ENCODE results near the gene NAA50.

Gene NAA50

DNA sequence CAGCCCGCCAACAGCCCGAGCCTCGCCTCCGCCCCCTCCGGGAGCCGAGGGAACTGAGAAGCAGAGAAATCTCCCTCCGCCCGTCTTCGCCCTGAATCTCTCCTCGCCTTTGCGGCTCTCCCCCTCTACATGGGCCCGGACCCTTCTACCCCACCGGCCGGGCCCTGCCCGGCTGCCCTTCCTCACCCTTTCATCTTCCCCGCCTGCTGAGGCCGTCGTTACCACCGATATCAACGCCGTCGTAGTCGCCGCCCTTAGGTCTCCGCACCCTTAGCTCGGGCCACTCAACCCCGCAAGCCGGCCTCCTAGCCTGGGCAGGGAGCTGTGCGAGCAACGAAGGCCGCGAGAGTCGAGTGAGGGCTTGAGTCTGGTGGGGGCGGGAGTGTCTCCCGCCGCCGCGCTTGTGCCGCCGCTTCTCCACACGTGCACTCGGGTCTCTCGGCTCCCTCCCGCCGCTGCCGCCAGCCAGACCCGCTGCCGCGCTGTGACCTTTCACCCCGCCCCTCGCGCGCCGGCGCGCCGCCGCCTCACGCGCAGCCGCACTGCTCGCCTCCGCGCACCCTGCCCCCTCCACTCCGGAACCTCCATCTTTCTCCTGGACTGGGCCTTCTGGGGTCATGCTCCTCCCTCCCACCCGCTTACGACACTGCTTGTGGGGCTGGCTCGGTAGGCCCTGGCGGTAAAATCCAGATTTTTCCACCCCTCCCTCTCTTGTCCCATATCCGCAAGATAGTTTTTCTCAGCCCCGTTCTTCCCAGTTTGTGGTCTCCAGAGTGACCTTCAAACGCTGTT, at the start of gene NAA50:
NAA50 (minus strand) TSS at position 494 of the 792 bp plus-strand sequence; CDS start at position 194, 300 bp downstream.
- DNase-seq (ENCODE audit: low read depth in 3 of 3), result peak; percentile 87 to 93 (median 90)

DNA sequence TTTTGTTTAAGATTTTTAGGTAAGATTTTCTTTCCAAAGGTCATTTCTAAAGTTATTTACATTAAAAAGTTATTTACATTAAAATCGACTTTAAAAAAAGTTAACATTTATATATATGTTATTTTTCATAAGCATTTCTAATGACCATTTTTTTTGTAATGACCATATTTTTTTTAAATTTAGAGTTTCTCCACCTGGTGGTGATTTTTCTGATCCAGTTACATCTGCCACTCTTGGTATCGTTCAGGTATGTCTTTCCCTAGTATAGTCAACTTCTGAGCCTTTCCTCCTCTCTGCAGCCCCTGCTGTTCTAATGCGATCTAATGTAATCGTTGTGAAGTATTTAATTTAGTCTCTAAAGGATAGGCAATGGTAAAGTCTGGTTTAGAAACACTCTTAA, 49.6 kb upstream of the NAA50 start:
- no peak for DNase-seq (ENCODE audit: low read depth in 3 of 3)

DNA sequence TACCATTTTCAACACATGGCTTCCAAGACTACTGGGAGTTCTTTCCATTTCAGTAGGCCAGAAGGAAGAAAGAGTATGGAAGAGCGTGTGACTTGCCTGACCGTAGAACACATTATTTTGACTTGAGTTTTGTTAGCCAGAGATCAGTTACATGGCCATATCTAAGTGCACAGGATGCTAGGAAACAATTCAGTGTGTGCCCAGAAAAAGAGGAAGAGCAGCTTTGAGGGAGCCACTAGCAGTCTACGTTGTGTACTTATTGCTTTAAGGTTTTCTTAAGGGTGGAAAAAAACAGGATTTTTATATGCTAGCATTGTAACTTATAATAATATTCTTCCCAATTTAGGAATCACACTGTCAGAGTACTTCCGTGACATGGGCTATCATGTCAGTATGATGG, 48.5 kb upstream of the NAA50 start:
- no peak for DNase-seq (ENCODE audit: low read depth in 3 of 3)

DNA sequence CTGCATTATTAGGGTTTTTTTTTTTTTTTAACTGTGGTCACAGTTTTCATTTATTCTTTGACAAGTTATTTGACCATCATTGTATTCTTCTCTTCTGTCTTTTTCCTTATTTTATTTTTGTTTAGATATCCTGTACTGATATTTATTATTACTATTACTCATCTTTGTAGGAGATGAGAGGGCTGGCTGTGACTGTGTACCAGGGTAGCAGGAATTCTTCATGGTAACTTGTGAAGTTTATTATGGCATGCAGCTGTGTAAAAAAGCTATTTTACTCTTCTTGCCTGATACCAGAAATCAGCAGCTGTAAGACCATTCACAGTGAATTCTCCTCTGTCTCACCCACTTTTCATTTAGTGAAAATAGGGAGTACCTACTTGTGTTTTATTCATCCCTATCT, 45.3 kb upstream of the NAA50 start:
- DNase-seq (ENCODE audit: low read depth in 3 of 3), result no peak

DNA sequence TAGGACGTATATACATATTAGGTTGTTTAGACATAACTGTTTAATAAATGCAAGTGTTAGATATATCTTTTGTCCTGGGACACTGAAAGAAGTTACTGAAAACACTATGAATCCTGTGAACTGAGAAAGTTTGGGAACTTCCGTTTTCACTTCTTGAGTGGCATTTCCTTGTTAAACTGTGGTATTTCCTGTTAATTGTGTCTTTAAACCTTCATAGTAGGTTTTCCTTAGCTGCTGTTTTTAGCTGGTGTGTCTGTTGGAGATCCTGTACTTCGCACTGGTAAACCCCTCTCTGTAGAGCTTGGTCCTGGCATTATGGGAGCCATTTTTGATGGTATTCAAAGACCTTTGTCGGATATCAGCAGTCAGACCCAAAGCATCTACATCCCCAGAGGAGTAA, 37.9 kb upstream of the NAA50 start:
- DNase-seq (ENCODE audit: low read depth in 3 of 3), result no peak

DNA sequence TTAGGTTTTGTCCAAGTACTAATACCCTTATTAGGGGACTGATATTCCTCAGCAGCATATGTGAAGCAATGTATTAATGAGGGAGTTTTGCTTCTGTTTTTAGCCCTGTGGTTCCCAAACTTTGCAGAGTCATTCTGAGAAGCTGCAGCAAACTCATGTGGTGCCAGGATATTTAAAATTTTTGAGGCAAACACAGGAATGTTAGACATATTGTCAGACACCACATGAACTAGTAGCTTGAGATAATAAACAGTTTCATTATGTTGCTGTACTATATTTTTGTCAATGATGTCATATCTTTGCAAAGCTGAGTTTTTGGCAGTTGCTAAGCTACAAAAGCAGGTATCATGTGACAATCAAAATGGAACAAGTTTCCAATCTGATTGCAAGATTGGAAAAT, 37.4 kb upstream of the NAA50 start:
- no peak for DNase-seq (ENCODE audit: low read depth in 3 of 3)

DNA sequence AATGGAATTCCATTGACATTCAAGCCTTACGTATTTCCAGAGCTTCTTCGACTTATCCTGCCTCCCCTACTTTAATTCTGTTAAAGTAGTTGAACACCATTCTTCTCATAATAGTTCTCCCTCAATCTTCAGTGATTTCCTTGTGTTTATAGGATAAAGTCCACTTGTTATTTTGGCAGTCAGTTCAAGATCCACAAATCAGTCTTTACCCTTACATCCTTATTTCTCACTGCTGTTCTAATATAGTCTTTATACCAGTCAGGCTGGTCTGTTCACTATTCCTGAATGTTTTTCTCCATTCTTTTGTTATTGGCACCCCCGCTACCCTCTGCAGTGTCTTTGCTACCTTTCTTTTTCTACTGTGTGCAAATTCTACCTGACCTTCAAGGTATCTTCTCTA, 30.5 kb upstream of the NAA50 start:
- DNase-seq (ENCODE audit: low read depth in 3 of 3), result no peak

DNA sequence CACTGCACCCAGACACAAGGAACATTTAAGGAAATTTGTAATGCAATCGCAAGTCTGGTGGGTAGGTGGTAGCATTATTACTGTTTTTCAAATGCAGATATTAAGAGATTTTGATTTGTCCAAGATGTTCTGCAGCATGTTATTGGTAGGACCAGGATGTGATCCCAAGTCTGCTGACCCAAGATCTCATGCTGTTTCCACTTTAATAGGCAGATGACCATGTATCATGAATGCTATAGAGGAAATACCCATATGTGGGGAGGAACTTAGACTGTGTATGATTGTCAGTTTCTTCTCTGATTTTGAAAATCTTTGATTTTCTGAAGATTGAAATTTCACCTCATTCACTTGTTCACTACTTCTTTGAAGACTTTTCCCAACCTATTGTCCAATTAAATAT, 29.5 kb upstream of the NAA50 start:
- no peak for DNase-seq (ENCODE audit: low read depth in 3 of 3)

DNA sequence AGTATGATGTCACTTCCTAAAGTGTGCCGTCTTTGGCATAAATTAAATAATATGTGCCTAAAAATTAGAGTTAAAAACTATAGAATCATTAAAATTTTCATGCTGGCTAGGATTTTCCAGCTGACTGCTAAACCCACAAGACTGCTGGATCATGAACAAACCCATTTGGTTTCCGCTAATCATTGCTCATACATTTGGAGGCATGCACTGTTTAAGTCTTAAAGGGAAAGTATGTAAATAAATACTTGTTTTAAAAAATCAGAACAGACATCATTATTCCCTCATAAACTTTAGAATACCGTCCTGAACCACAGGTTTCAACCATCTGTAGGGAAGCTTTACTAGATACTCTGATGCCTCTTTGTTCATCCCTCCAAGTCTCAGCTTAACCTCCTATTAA, 27.3 kb upstream of the NAA50 start:
- DNase-seq (ENCODE audit: low read depth in 3 of 3), result no peak

DNA sequence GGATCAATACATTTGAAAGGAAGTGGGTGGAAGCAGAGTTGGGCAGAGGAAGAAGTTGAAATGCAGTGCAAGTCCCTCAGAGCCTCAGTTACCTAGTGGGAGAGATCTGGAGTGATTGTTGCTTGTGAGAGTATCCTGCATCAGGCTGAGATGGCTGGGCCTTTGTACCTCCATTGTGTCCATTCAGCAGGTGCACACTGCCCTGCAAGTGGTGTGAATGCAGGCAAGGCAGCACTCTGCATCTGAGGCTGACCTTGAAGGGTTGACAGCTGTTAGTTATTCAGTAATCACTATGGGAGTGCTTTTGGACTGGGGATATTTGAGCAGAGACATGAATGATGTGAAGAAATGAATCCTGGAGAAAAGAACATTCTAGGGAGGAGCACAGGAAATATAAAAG, 25.9 kb upstream of the NAA50 start:
- DNase-seq (ENCODE audit: low read depth in 3 of 3), result no peak

DNA sequence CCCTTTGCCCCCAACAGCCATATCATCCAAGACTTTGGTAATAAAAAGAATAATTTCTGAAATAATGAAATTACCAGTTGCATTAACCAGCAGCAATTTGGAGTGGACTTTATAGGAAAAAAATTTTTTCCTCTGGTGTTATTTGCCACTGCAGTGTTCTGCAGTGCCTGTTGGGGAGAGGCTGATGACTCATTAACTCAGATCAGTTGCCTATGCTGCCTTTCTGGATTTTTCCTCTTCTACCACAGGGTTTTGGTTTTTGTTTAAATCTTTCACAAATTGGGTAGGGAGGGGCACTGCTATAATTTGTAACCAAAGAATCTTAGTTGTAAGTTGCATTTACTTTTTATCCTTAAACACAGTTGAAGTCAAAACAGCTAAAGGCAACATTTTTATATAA, 23.5 kb upstream of the NAA50 start:
- no peak for DNase-seq (ENCODE audit: low read depth in 3 of 3)

DNA sequence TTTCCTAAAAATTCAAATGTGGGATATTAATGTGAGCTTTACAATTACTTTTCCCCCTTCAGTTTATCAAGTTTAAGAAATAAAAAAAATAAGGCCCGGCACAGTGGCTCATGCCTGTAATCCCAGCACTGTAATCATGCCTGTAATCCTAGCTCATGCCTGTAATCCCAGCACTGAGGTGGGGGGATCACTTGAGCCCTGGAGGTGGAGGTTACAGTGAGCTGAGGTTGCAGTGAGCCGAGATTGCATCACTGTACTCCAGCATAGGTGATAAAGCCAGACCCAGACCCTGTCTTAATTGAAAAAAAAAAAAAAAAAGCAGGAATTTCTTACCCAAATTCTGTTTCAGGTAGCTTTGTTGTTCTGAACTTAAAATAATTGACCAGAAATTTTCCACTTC, 18.6 kb upstream of the NAA50 start:
- DNase-seq (ENCODE audit: low read depth in 3 of 3), result no peak

DNA sequence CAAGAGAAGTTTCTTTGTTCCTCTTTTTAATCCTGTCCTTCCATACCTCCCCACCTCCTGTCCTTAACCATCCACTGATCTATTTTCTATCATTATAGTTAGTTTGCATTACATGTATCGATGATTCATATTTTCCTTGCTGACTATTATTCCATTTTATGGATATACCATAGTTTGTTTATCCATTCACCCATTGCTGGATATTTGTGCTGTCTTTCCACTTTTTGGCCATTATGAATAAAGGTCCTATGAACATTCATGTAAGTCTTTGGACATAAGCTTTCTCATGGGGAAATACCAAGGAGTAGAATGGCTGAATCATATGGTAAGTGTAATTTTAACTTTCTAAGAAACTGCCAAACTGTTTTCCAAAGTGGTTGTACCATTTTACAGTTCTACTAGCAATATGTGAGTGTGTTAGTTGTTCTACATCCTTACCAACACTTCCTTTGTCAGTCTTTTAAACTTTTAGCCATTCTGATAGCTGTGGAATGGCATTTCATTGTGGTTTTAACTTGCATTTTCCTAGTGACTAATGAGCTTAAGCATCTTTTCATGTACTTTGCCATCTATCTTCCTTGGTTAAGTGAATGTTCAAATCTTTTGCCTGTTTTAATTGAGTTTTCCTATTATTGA, 12.5 kb upstream of the NAA50 start:
- DNase-seq (ENCODE audit: low read depth in 3 of 3), result no peak

DNA sequence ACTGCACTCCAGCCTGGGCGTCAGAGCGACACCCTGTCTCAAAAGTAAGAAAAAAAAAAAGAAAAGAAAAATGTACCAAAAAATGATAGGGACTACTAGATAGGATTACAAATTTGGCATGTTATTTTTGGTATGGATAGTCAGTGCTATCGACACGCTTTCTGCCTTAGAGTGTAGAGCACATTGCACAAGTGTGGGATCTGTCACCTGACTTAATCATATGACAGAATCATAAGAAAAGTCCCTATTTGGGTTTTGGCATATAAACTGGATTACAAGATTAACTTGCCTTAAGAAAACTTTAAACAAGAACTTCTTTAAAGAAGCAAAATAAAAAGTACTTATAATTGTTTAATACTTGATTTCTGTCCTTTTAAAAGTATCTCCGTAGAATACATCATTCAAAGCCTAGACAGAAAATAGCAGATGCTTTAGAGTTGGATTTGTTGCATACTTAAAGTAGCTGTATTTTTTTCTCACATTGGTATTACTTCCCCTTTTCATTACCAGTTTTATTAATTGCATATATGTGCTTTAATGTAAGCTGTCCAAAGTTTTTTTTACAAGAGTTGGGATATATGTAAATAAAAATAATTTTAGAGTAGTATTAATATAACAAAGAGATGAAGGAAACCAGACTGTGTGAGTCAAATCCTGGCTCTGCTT, 8.6 kb upstream of the NAA50 start:
- DNase-seq (ENCODE audit: low read depth in 3 of 3), result no peak

DNA sequence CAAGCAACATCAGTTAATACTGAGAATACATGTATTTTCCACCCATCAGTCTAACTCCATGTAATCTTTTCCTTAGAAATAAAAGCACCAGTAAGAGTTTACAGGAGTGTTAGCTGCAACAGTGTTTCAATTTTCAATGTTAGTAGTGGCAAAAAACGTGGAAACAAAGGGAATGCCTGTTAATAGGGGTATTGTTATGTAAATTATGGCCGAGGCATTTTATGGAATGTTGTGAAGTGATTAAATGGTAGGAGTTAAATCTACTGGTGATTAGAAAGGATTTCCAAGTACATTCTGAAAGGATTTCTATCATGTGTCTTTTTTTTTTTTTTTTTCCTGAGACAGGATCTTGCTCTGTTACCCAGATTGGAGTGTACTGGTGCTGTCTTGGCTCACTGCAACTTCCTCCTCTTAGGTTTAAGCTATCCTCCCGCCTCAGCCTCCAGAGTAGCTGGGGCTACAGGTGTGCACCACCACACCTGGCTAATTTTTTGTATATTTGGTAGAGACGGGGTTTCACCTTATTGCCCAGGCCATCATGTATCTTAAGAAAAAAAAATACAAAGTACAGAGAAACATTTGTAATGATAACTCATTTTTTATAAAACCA, 7.4 kb upstream of the NAA50 start:
- no peak for DNase-seq (ENCODE audit: low read depth in 3 of 3)

DNA sequence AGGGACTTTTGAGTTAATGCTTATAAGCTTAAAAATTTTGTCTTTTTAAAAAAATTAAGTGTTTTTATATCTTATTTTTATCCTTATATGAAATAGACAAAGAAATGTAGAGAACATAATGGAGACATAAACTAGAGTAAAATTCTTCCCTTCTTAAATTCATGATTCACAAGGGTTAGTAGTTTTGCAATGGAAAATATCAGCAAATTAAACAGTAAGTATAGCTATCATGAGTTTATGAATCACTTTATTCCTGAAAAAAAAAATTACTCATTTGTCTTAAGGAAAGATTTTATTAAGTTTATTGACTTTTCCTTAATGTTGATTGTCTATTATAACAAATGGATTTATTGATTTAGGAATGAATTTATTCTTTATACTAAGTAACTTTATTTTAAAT, 5.1 kb upstream of the NAA50 start:
- DNase-seq (ENCODE audit: low read depth in 3 of 3), result no peak

DNA sequence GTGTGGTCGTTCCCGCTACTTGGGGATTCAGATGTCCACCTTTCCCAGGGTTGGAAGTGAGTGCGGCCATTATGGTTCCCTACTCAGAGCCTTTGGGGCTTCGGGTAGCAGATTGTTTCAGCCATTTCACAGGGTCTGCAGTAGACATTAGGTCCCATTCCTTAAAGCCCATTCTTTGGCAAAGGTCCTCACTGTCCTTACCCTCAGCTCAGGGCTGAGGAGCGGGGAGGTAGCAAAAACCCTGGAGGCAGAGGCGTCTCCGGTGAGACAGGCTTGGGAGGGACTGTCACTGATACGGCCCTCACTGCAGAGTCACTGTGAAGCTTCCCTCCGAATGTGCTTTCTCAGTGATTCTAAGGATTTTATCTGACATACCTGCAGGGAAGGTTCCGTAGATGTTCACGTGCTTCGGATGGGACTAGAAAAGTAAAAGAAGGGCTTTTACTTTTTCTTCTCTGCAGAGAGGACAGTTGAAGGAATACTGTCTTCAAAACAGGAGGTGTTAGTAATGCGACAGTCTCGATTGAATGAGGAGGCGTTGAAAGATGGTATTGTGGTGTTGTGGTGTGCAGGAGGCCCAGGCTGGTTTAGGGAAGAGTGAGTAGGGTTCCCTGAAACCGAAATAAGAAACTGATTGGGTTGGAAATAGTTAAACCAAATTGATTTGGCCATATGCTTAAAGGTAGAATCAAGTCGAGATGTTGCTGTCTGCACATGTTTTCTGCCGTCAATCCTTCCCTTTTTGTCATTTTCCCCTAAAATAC, 1.4 kb upstream of the NAA50 start:
- DNase-seq (ENCODE audit: low read depth in 3 of 3), result peak; percentile 6 to 48 (median 21)

DNA sequence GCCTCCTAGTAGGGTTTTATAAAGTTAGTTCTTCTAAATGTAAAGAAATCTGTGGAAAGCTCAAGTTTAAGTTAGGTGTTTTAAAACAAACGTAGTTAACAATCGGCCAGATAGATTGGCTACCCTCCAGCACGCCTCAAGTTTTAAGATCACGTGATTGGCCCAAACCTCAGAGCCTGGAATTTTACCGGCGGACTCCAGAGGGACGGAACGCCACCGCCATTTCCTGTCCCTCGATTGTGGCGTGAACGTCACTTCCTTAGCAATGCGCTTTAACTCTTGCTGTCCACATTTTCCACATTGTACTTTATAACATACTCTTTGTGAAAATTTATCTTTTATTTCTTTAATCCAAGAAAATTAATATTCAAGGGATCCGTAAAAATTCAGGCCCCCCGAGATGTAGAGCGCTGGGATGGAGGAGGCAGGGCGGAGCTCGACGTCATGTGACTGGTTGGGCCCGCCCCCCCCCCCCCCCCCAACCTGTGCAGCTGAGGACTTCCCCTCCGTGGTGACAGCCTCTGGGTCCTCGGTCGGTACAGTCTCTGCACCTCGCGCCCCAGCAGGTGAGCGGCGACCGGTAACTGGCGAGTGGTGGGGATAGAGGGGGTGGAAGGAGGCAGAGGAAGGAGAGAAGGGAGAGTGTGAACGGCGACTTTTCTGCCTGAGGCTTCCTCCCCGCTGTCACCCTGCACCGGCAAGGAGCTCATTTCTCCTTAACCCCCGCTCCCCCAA, 666 bp upstream of the NAA50 start, which contains the start of gene ATP6V1A:
ATP6V1A (plus strand) TSS at position 488 of the 735 bp plus-strand sequence. CDS start 31,719 bp downstream, outside the sequence.
- peak; percentile 65 to 81 (median 73) for DNase-seq (ENCODE audit: low read depth in 3 of 3)

DNA sequence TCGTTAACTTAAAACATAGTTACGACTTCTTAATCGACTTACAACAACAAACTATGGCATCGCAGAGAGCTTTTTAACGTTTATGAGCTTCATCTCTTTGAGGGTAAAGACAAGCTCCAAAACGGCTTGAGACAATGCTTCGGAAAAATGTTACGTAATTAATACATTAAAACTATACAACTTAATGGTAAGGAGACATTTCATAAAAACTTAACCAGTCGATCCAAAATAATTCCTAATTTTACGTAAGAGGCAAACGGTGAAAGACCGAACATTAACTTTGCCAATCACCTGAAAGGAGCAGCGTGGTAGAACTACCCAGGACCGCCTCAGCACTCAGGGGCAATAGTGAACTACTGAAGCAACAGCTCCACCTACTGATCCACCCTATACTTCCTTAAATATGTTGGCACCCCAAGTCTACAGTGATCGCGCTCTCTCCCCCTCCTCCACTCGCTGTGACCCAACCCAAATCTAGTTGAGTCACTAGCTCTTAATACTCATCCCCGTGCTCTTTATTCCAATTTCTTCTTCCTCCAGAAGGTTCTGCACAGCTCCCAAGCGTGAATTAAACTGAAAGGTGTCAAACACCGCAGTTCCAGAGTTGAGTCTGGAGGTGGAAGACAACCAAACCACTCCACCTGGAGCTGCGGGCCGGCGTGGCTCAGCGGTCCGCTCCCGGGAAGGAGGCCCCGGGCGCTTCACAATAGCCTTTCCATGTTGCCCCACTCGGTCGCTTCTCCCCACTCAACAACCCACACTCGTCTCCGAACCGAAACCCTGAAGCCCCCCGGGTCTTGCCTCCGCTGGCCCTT, 901 bp downstream of the NAA50 start:
- DNase-seq (ENCODE audit: low read depth in 3 of 3), result peak; percentile 51 to 72 (median 70)

DNA sequence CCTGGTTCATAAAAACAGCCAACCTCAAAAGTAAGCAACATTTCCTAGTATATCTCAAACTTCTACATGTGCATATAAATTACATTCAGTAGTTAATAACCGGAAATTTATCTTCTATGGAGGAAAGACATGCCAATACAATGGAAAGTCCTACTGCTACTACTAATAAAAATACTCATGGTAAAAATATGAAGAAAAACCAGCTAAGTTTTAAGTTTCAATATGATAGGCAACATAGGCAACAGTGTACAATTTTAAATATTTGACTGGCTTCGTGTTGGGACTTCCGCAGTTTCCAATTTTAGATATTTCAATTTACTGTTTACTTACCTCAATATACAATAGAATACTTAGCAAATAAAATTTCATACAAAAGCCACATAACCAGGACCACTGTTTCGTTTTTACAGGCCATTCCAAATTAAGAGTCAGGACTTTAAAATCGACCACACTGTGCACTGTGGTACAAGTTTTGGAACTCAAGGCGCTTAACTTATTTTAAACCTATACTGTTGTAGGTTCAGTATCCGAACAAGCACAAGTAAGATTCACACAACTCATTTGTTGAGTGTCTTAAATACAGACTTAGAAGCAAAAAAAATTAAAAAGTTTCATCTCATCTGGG, 2.9 kb downstream of the NAA50 start:
- no peak for DNase-seq (ENCODE audit: low read depth in 3 of 3)

Data from stimulated activated CD4-positive, alpha-beta T cell treated with anti-CD3 and anti-CD28 coated beads, TNF-alpha, amount 100 ng/mL, for 24 hours (primary cell).